ENCODE measurements around the gene VAC14.
"Not testable (repeated sequence)": the region's sequence is repeated elsewhere in the genome, so short reads cannot be mapped to it uniquely, and the experiment has no call there.

Gene VAC14

GRCh38 chr16:70647441-70648359, 153.3 kb downstream of the VAC14 start:
- no peak for TF ChIP-seq CTCF (conservative IDR thresholded peaks at IDR 0.05)
- H3K27ac ChIP-seq: no peak overlapping the region

- TF ChIP-seq CTCF (conservative IDR thresholded peaks at IDR 0.05): no peak
- no peak within 1 kb of the TSS for H3K27ac ChIP-seq
Measured at GRCh38 chr16:70646260-70647241, 154.4 kb downstream of the VAC14 start, which contains the start of gene IL34. TSS of gene IL34 (plus strand) at chr16:70646559. CDS start at chr16:70646948, 389 bp downstream.

- H3K27ac ChIP-seq: no peak overlapping the region
- no peak for TF ChIP-seq CTCF (conservative IDR thresholded peaks at IDR 0.05)
Measured at GRCh38 chr16:70644763-70645597, 156.0 kb downstream of the VAC14 start.

- H3K27ac ChIP-seq: not testable (repeated sequence)
Measured at GRCh38 chr16:70643264-70643663, 157.7 kb downstream of the VAC14 start.

- H3K27ac ChIP-seq: no peak overlapping the region
- TF ChIP-seq CTCF (conservative IDR thresholded peaks at IDR 0.05): no peak
Measured at GRCh38 chr16:70642633-70643032, 158.3 kb downstream of the VAC14 start.

GRCh38 chr16:70638814-70639792, 161.9 kb downstream of the VAC14 start:
- H3K27ac ChIP-seq: no peak overlapping the region
- TF ChIP-seq CTCF (conservative IDR thresholded peaks at IDR 0.05): no peak
